ENCODE measurements around the gene PROB1. TPM values are rescaled to one million over a fixed set of nuclear protein-coding genes. Genes with fewer than 3 reads are reported as not detected.

Gene PROB1
- total and polyA plus RNA-seq, 2 of the 13 experiments (the other 11 are each of a cell fraction or from before 2014, with no cell fraction given), result 0.69 to 1.1 TPM

GRCh38 chr5:139439013-139439903 lies 44.4 kb upstream of the PROB1 start, which contains the start of gene DNAJC18 (continued):
- TF ChIP-seq ZNF180 (CRISPR knock-in tag; IDR thresholded peaks at IDR 0.05; ENCODE audit: borderline replicate concordance, low read depth), result no peak
- no peak for TF ChIP-seq ZNF562 (CRISPR knock-in tag; IDR thresholded peaks at IDR 0.05; ENCODE audit: borderline replicate concordance)
- no peak for TF ChIP-seq NR1H2 (CRISPR knock-in tag; IDR thresholded peaks at IDR 0.05; ENCODE audit: borderline replicate concordance, low read depth)
- no peak for TF ChIP-seq ARNTL (CRISPR knock-in tag; IDR thresholded peaks at IDR 0.05)
- TF ChIP-seq FOXO1 (CRISPR knock-in tag; IDR thresholded peaks at IDR 0.05), result no peak
- no peak; the same call in 1 of the 2 replicates for TF ChIP-seq HIC2 (CRISPR knock-in tag; IDR thresholded peaks at IDR 0.05; ENCODE audit: low read depth)
- no peak for TF ChIP-seq KLF15 (CRISPR knock-in tag; IDR thresholded peaks at IDR 0.05; ENCODE audit: borderline replicate concordance)
- no peak for TF ChIP-seq HNF4G (IDR thresholded peaks at IDR 0.05; ENCODE audit: borderline replicate concordance, low read depth, low read length)
- TF ChIP-seq HNF4G (CRISPR knock-in tag; IDR thresholded peaks at IDR 0.05; ENCODE audit: borderline replicate concordance, low read depth), result no peak
- no peak for TF ChIP-seq RBM22 (optimal IDR thresholded peaks at IDR 0.05; ENCODE audit: low read length)
- no peak for TF ChIP-seq GPN1 (CRISPR knock-in tag; IDR thresholded peaks at IDR 0.05; ENCODE audit: borderline replicate concordance)
- no peak for TF ChIP-seq NR2F6 (IDR thresholded peaks at IDR 0.05)
- TF ChIP-seq NR2F6 (CRISPR knock-in tag; IDR thresholded peaks at IDR 0.05), result peak; percentile 23; the same call in 1 of the 2 replicates
- TF ChIP-seq ZNF577 (CRISPR knock-in tag; IDR thresholded peaks at IDR 0.05; ENCODE audit: borderline replicate concordance, low read depth), result no peak
- no peak; the same call in 1 of the 2 replicates for TF ChIP-seq GATAD2A (CRISPR knock-in tag; IDR thresholded peaks at IDR 0.05)
- 0 out of 2 replicates have a peak, but pooled peaks have one; percentile 34 for TF ChIP-seq ZNF709 (CRISPR knock-in tag; IDR thresholded peaks at IDR 0.05)
- no peak for TF ChIP-seq HOXA9 (CRISPR knock-in tag; IDR thresholded peaks at IDR 0.05; ENCODE audit: borderline replicate concordance)
- TF ChIP-seq EED (CRISPR knock-in tag; IDR thresholded peaks at IDR 0.05), result peak; percentile 59; the same call in 1 of the 2 replicates
- no peak for TF ChIP-seq CEBPB (IDR thresholded peaks at IDR 0.05; ENCODE audit: borderline replicate concordance, low read depth, low read length)
- no peak for TF ChIP-seq ZNF639 (CRISPR knock-in tag; conservative IDR thresholded peaks at IDR 0.05)
- 0 out of 2 replicates have a peak, but pooled peaks have one; percentile 38 for TF ChIP-seq IRF1 (CRISPR knock-in tag; IDR thresholded peaks at IDR 0.05; ENCODE audit: low read depth)
- no peak for TF ChIP-seq ZSCAN29 (CRISPR knock-in tag; conservative IDR thresholded peaks at IDR 0.05)
- TF ChIP-seq MEIS2 (CRISPR knock-in tag; IDR thresholded peaks at IDR 0.05), result no peak
- no peak for TF ChIP-seq RXRB (CRISPR knock-in tag; IDR thresholded peaks at IDR 0.05; ENCODE audit: borderline replicate concordance)
- TF ChIP-seq MYNN (CRISPR knock-in tag; IDR thresholded peaks at IDR 0.05; ENCODE audit: low read depth), result no peak
- no peak; the same call in 1 of the 2 replicates for TF ChIP-seq HOMEZ (CRISPR knock-in tag; IDR thresholded peaks at IDR 0.05; ENCODE audit: low read depth)
